Measurements from ENCODE around the gene LY9. TPM values are rescaled to one million over a fixed set of nuclear protein-coding genes. Genes with fewer than 3 reads are reported as not detected.

Gene LY9
- total RNA-seq, 1 experiment from 2014 or later: not detected

- H2BK5ac ChIP-seq (ENCODE audit: insufficient read length, low read length): no peak overlapping the region
- no peaks in the 10 kb centered on the region for H3K23me2 ChIP-seq (ENCODE audit: insufficient read length, low read depth, low read length, poor library complexity, severe bottlenecking)
- no peaks in the 10 kb centered on the region for H3K4me1 ChIP-seq (ENCODE audit: insufficient read depth, low read length)
- H2BK15ac ChIP-seq (ENCODE audit: low read depth, low read length): no peak overlapping the region
- no peak overlapping the region for H2AK5ac ChIP-seq (ENCODE audit: insufficient read length, low read length)
- H4K20me1 ChIP-seq (ENCODE audit: control insufficient read depth, insufficient read depth, insufficient read length): no peaks in the 10 kb centered on the region
- Mint-ChIP-seq H3K27me3 (ENCODE audit: low read depth) (no peaks in the 10 kb centered on the region), H3K4me3 (no peak overlapping the region), H3K4me1 (peaks cover 13 to 18% of the 10 kb centered on the region in 2 experiments), H3K9me3 (no peaks in the 10 kb centered on the region), H3K36me3 (ENCODE audit: insufficient read depth in 1 of 3, low read depth in 3 of 3) (no peaks in the 10 kb centered on the region), H3K27ac (no peak overlapping the region)
- H3K4me2 ChIP-seq (ENCODE audit: insufficient read depth, insufficient read length, low read length): no peak overlapping the region
- no peak overlapping the region for H3T11ph ChIP-seq (ENCODE audit: low read length)
- no peak overlapping the region for H3K9ac ChIP-seq (ENCODE audit: extremely low read depth, insufficient read length, low read length)
- H3K14ac ChIP-seq (ENCODE audit: insufficient read depth, low read length): no peak overlapping the region
- no peak overlapping the region for H3K27ac ChIP-seq (ENCODE audit: insufficient read length, low read depth, low read length)
- H2AFZ ChIP-seq (ENCODE audit: low read length): no peak overlapping the region
- no peak for DNase-seq
- no peaks in the 10 kb centered on the region for H3K79me2 ChIP-seq (ENCODE audit: insufficient read depth, low read length)
- WGBS (ENCODE audit: extremely low coverage, insufficient read length, low lambda C conversion rate): no CpG with 5 or more reads among the region's 1 CpG
- no peak overlapping the region for H4K8ac ChIP-seq (replicated peaks; ENCODE audit: insufficient read length, low read depth, low read length)
- H3K56ac ChIP-seq (ENCODE audit: insufficient read length, low read depth, low read length): no peak overlapping the region
- no peak overlapping the region for H3K23ac ChIP-seq (ENCODE audit: insufficient read length, low read depth, low read length)
- no peak overlapping the region for H4K91ac ChIP-seq (ENCODE audit: insufficient read length, low read depth, low read length)
- H2BK20ac ChIP-seq (ENCODE audit: low read depth, low read length, poor library complexity, severe bottlenecking): no peak overlapping the region
- no peaks in the 10 kb centered on the region for H3K9me3 ChIP-seq (ENCODE audit: control insufficient read depth, low read depth, low read length)
- H2BK12ac ChIP-seq (ENCODE audit: insufficient read length, low read depth, low read length): no peak overlapping the region
- no peak overlapping the region for H4K5ac ChIP-seq (ENCODE audit: insufficient read length, low read depth, low read length)
- no peak overlapping the region for H3K18ac ChIP-seq (ENCODE audit: insufficient read length, low read depth, low read length)
- H3K4ac ChIP-seq (ENCODE audit: low read depth, low read length): no peak overlapping the region
- H2BK120ac ChIP-seq (ENCODE audit: low read depth, low read length, poor library complexity, severe bottlenecking): no peak overlapping the region
- H3K79me1 ChIP-seq (ENCODE audit: insufficient read depth, low read depth, low read length, poor library complexity, severe bottlenecking): no peaks in the 10 kb centered on the region
- H3K27me3 ChIP-seq (ENCODE audit: insufficient read depth, low read length): no peaks in the 10 kb centered on the region
- no peak for TF ChIP-seq CTCF (conservative IDR thresholded peaks at IDR 0.05)
These were observed 23.6 kb upstream of the LY9 start for GRCh38 chr1:160772331-160772730.
